Neural cell (in vitro differentiated cells): ENCODE measurements around the gene KIF23.

Experiments used
- CTCF ChIP-seq: fragments of 450-650 bp; IDR thresholded peaks from 2 replicates; pipeline ENCODE4 v1.5.1; 2014; ENCODE audit warnings: antibody characterized with exemption, mild to moderate bottlenecking, moderate library complexity; ENCODE audit not compliant: poor library complexity, severe bottlenecking
- EZH2 ChIP-seq: fragments of 200-600, 300-800 bp; shearing (Covaris generic), sonication (generic); IDR thresholded peaks from 2 replicates; pipeline ENCODE4 v1.6.1; 2014; ENCODE audit warnings: antibody characterized with exemption, low read length, borderline replicate concordance, mild to moderate bottlenecking; ENCODE audit not compliant: insufficient read depth, poor library complexity, severe bottlenecking
- MXI1 ChIP-seq: fragments of 450-650 bp; conservative IDR thresholded peaks from 2 replicates; pipeline ENCODE4 v1.6.1; 2014; ENCODE audit warnings: antibody characterized with exemption, mild to moderate bottlenecking; ENCODE audit not compliant: poor library complexity, severe bottlenecking
- POLR2AphosphoS5 ChIP-seq: IDR thresholded peaks from 2 replicates; pipeline ENCODE4 v1.6.1; 2012
- RAD21 ChIP-seq: fragments of 450-650 bp; conservative IDR thresholded peaks from 2 replicates; pipeline ENCODE4 v1.6.1; 2014; ENCODE audit warnings: antibody characterized with exemption, mild to moderate bottlenecking, moderate library complexity
- TAF1 ChIP-seq: IDR thresholded peaks from 2 replicates; pipeline ENCODE4 v1.6.1; 2012; ENCODE audit warnings: low read depth

DNA sequence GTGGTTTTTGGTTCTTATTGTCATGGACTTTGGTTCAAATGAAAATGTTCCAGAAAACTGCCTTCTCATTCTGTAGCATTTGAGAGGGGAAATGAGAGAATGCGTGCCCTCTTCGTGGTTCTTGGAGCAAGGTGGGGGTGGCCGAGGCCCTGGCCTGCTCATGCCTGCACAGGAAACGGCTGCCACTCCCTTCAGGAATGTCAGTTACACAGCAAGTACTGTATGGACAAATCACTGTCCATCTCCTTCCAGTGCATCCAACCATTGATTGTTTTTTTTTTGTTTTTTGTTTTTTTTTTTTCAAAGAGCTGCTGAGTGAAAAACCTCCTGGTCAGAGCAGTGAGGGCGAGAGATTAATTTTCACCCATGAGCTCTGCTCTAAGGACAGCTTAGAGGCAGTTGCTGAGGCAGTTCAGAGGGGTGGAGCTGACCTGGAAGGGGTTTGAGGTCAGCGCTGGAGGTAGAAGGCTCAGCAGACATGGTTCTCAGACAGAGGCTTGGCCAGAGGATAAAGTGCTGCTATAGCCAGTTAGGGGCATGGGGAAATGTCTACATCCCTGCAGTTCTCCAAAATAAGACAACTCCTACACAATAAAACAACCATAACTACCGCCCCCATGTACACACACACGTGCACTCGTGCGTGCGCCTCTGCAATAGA, 20.2 kb upstream of the KIF23 start:
- TF ChIP-seq EZH2 (no peak), RAD21 (no peak), CTCF (no peak), POLR2AphosphoS5 (no peak), TAF1 (no peak), MXI1 (no peak)
